ENCODE results near the gene ZNF536.
"Not testable (repeated sequence)": the region's sequence is repeated elsewhere in the genome, so short reads cannot be mapped to it uniquely, and the experiment has no call there.

The ZNF536 gene

DNA sequence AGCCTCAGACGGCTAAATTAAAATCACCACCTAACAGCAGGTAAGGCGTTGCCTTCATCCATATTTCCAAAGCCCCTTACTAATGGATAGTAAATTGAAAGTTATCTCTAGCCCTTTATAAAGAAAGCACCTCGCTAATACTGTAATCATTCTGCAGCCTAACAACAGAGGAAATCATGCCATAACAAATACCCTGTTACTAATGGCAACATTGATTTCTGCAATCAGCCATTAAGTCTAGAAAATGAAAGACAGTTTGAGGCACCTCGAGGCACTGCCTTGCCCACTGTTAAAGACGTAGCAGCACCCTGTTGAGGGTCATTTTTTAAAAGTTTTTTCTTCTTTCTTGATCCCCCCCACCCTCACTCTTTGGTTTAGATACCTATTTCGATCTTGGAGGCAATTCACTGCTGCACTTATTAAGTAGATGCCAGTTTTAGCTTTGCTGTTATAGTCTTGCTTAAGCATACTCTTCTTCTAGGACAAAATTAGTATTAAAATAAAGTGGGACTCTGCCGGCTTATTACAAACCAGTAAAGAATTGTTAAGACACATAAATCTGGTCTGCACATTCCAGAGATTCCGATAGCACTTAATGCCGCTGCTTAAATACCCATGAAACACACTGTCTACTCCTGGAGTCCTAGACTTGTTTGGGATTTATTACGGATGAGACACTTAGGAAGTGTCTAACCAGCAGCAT lies 74.8 kb downstream of the ZNF536 start:
- no peak for DNase-seq (ENCODE audit: low read depth)

DNA sequence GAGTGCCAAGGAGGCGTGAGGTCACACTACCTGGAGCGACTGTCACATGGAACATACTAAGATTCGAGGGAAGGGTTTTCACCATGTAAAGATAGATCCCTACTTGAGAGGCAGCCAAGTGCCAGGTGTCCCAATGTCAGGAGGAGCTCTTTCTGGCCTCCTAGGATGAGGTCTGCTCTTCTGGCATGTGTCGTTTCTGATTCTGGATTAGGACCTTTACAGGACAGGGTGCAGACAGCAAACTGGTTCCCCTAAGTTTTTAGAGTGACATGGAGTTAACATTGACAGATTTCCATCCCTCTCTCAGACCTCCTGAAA lies 75.3 kb downstream of the ZNF536 start:
- no peak for DNase-seq (ENCODE audit: low read depth)

DNA sequence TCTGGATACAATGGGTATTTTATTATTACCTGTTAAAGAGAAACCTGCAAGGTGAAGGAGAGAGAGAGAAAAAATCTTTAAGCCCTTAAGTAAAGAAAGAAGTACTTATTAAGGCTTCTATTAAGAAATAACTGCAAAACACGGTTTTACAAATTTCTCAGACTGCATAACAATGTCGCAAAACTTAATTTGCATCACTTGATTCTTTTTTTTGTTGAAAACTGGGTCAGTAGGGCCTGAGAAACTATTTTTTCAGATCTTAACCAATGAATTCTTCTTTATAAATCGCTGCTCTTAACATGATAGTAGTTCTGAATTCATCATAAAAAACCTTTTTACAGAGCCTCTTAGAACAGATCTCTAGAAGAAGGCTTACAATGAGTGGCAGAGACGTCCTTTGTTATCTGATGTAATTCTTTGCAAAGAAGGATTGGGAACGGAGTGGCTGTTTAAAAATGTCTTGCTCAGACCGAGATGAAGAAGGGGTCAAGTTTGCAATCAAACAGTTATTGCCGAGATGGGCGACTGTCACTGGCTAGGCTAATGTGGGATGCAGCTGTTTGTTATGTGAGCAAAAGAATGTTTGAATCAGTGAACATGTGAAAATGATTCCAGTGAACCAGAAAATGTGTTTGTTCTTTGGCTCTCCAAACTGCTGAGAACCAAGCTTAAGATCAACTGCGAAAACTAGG lies 76.3 kb downstream of the ZNF536 start:
- DNase-seq (ENCODE audit: low read depth) = no peak

- DNase-seq (ENCODE audit: low read depth) = no peak
These were observed 77.0 kb downstream of the ZNF536 start for GRCh38 chr19:30449078-30449590.

DNA sequence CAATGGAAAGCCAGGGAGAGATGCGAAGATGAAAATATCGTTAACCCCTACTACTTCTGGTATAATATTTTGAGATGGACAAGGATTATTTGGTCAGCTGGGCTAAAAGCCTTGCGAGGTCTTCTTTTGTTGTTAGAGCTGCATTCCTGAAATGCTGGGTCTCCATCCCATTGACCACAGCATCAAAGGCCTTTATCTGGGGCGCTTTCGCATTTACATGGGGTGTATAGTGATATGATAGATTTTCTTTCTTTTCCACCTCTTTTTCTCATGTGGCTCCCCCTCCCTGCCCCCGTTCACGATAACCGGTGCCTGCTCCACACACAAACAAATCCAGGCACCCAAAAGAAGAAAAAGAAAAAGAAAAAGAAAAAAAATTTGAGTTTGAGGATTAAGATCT lies 77.5 kb downstream of the ZNF536 start:
- no peak for DNase-seq (ENCODE audit: low read depth)

DNA sequence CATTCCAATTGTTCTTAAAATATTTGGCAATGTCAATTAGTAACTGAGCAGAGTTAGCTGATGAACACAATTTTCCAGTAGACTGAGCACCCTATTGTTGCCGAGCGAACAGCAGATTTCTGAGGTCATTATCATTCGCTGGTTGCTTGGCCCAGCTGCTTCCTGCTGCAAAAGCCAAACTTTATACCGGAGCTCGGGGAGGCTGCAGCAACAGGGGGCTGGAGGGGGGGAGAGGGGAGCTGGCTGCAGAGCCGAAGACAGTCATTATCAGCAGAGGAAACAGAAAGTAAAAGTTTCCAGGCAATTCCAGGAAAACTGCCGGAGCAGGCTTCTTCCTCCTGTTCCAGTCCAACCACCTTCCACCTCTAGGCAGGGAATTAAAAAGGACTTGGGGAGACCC lies 77.9 kb downstream of the ZNF536 start:
- no peak for DNase-seq (ENCODE audit: low read depth)

DNA sequence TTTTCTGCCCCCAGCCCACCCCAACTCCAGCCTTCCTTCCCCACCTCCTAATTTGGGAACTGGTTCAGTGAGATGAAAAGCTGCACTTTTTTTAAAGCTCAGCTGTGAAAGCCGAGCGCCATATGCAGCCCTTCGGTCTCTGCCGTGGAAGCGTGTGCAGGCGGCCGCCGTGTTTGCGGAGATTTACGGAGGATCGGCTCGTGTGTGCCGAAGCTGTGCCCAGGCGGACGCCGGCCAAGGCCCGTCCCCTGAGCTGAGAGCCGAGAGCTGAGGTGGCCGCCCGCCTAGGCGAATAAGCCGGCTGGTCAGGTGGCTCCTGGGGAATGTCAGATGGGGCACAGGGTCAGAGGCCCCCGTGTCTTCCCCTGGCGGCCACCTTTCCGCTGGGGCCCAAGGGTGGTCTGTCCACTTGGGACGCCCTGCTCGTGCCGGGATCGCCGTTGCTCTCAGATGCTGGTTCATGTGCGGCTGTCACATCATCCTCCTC lies 78.7 kb downstream of the ZNF536 start:
- no peak for DNase-seq (ENCODE audit: low read depth)

DNA sequence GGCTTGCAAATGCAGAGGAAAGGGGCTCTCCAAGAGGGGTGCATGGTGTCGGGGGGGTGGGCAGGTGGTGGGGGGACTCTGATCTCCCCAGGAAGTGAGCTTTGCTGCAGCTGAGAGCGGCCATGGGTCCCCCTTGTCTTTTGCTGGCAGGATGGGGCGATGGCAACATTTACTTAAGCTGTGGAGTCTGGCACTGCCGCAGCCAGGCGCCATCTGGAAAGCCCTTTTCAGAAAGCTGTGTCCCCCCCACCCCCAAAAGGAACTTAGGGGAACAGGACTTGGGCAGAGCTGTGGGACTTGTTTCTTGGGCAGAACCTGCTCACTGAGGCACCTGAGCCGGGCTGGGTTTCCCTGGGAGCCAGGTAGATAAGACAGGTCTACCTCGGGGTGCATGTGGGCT lies 80.7 kb downstream of the ZNF536 start:
- no peak for DNase-seq (ENCODE audit: low read depth)

DNA sequence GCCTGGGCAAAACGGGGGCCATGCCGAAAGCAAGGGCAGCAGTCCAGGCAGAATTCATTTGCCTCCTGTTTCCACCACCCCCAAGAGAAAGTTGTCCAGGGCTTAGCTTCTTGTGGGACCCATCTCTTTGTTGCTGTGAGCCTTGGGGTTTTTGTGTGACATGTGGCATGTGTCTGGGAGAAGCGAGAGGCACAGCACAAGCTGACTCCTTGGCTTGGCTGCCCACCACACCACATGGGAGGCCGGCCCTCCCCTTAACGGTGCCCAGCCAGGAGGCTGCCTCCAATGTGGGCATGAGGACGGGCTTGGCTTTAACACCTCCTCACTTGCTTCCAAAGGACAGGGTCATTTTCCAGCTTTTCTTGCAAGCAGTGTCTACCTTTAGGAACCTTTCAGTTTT lies 81.6 kb downstream of the ZNF536 start:
- no peak for DNase-seq (ENCODE audit: low read depth)

DNA sequence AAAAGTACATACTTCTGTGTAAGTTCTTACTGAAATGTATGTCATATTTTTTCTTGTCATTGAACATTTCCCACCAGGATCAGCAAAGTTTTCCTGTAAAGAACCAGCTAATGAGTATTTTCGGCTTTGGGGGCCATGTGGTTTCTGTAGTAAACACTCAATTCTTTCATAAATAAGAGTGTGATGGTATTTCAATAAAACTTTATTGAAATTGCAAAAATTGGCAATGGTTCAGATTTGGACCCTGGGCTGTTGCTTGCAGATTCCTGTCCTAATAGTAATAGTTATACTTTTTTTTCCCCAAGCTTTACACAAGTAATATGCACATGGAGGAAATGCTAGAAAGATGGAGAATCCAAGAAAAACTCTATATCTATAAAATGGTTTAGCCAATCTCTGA lies 83.7 kb downstream of the ZNF536 start:
- no peak for DNase-seq (ENCODE audit: low read depth)

- DNase-seq (ENCODE audit: low read depth) = no peak
These were observed 85.3 kb downstream of the ZNF536 start for GRCh38 chr19:30457484-30457883.

DNA sequence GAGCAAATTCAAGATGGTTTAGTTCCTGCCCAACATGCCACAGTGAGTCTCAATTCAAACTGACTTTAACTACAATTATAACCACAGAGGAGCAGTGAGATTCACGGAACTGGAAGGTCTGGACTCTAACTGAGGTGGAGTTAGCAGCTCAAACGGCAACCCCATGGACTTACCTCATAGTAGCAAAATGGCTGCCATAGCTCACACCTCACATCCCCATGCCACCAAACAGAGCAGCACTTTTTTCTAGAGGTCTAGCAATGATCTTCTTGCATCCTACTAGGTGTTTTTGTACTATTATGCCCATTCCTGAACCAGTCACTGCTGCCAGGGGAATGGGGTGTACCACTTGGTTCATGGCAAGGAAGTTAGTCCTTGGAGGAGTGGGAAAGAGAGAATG lies 87.7 kb downstream of the ZNF536 start:
- DNase-seq (ENCODE audit: low read depth) = no peak

DNA sequence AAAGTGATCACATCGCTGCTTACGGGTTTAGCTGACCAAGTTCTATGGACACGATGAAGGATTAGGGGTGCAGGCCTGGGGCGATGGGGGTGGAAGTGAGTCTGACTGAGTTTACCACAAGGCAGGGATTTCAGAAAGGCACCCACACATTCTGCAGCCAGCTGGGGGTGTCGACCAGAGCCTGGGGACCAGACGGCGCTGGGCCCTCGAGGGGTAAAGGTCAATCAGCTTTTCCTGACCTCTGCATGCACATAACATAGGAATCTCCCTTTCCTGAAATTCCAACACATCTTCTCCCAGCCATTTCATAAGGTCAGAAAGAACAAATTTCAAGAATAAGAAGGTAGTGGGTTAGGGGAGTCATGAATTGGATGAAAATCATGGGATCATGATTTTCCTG lies 92.0 kb downstream of the ZNF536 start:
- no peak for DNase-seq (ENCODE audit: low read depth)

GRCh38 chr19:30466598-30466997 lies 94.4 kb downstream of the ZNF536 start:
- not testable (repeated sequence) for DNase-seq (ENCODE audit: low read depth)

- no peak for DNase-seq (ENCODE audit: low read depth)
These were observed 95.1 kb downstream of the ZNF536 start for GRCh38 chr19:30467239-30467638.

- DNase-seq (ENCODE audit: low read depth) = no peak
These were observed 97.6 kb downstream of the ZNF536 start for GRCh38 chr19:30469774-30470173.

- DNase-seq (ENCODE audit: low read depth) = no peak
These were observed 99.3 kb downstream of the ZNF536 start for GRCh38 chr19:30471441-30471840.

DNA sequence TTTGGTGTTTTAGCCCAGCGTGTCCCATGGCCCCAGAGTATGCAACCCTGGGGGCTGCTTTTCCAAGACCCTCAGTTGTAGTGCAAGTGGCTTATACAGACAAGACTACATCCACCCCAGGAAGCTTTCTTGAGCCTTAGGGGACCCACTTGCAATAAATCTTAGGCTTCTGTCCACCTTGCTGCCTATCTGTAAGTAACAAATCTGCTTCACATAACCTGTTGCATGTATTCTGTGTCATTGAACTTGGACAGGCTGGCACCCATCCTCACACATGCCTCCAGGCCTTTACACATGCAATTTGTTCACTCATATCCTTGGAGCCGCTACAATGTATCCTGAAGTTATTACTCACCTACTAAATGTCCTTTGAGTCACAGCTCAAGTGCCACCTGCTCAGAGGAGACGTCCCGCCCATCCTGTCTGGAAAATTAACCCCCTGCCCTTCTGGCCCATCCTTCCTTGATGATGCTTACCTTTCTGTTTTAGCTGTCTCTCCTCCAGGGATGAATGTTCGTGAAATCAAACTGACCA lies 101.2 kb downstream of the ZNF536 start:
- DNase-seq (ENCODE audit: low read depth) = no peak

- no peak for DNase-seq (ENCODE audit: low read depth)
These were observed 104.8 kb downstream of the ZNF536 start for GRCh38 chr19:30476997-30477396.

DNA sequence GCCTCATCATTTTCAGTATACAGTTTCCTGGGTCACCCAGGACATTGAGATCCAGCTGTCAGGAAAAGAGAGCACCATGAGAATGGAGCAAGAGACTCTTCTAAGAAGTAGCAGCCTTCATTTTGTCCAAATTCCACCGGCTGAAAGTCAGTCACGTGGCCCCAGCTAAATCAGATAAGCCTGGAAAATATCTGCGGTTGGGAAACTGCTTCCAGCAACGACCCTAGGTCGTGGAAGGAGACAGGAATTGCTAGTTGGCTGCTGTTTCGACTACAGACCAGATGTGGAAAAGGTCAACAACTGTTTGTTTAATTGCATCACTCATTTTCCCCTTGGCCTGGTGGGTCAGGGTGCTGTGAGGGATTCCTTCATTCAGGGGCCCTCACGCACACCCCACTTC lies 107.0 kb downstream of the ZNF536 start:
- no peak for DNase-seq (ENCODE audit: low read depth)

GRCh38 chr19:30480097-30480496 lies 107.9 kb downstream of the ZNF536 start:
- DNase-seq (ENCODE audit: low read depth) = no peak

- DNase-seq (ENCODE audit: low read depth) = no peak
These were observed 108.9 kb downstream of the ZNF536 start for GRCh38 chr19:30481063-30481462.

GRCh38 chr19:30481823-30482222 lies 109.6 kb downstream of the ZNF536 start:
- DNase-seq (ENCODE audit: low read depth) = no peak

Data from activated T-cell treated with anti-CD3 and anti-CD28 coated beads for 24 hours (primary cell).